Lung (tissue), 12 donors: ENCODE results near the gene PKP1. TPM values are rescaled to one million over a fixed set of nuclear protein-coding genes. Genes with fewer than 3 reads are reported as not detected.

Experiments used
- ATAC-seq: fragments of 200-7000 bp; cut with Tn5 transposase; one replicate; pipeline ENCODE4 v1.9.1; 2020; ENCODE audit warnings: moderate number of reproducible peaks; ENCODE audit not compliant: insufficient read depth, low FRiP score
- DNase-seq, 3 donors: peaks; one replicate each; pipeline ENCODE4 v3.0.0-alpha.2; 2013 to 2017
- H3K27ac ChIP-seq, 2 donors: one replicate each; pipeline ENCODE4 v1.5.1; 2013; ENCODE audit warnings: mild to moderate bottlenecking in 2 of 2, moderate library complexity in 2 of 2, control low read depth in 1 of 2, inconsistent platforms in 1 of 2, low read depth in 1 of 2, low read length in 1 of 2
- H3K27me3 ChIP-seq, 3 donors: one replicate each; pipeline ENCODE4 v1.5.1; 2013; ENCODE audit warnings: low read length in 2 of 3; ENCODE audit not compliant: control insufficient read depth in 3 of 3, insufficient read depth in 3 of 3
- H3K36me3 ChIP-seq, 4 donors: one replicate each; pipeline ENCODE4 v1.5.1; 2013; ENCODE audit warnings: low read length in 4 of 4, mild to moderate bottlenecking in 1 of 4, moderate library complexity in 1 of 4; ENCODE audit not compliant: control insufficient read depth in 4 of 4, insufficient read depth in 4 of 4
- H3K4me1 ChIP-seq, 5 donors: one replicate each; pipeline ENCODE4 v1.5.1; 2013; ENCODE audit warnings: low read length in 5 of 5, mild to moderate bottlenecking in 2 of 5, moderate library complexity in 1 of 5; ENCODE audit not compliant: control insufficient read depth in 5 of 5, insufficient read depth in 5 of 5
- H3K4me3 ChIP-seq: one replicate; pipeline ENCODE4 v1.5.1; 2013; ENCODE audit warnings: mild to moderate bottlenecking, control low read depth, moderate library complexity
- H3K9ac ChIP-seq, 2 donors: one replicate each; pipeline ENCODE4 v1.5.1; 2013; ENCODE audit warnings: low read length in 2 of 2, control low read depth in 1 of 2; ENCODE audit not compliant: insufficient read depth in 1 of 2
- H3K9me3 ChIP-seq, 4 donors: one replicate each; pipeline ENCODE4 v1.5.1; 2013; ENCODE audit warnings: low read length in 3 of 4, mild to moderate bottlenecking in 1 of 4, moderate library complexity in 1 of 4; ENCODE audit not compliant: control insufficient read depth in 4 of 4, insufficient read depth in 3 of 4
- CTCF ChIP-seq: IDR thresholded peaks from 2 replicates; pipeline ENCODE4 v1.5.1; 2012; ENCODE audit warnings: mild to moderate bottlenecking; ENCODE audit errors: control extremely low read depth, extremely low read depth
- WGBS, 2 donors: extraction: QIAGEN DNeasy Blood & Tissue Kit; methylation state at CpG; one replicate each; pipeline ENCODE4 v1.1.7; 2013; 5-methylcytosine and 5-hydroxymethylcytosine counted together
- polyA plus RNA-seq, 2 donors: library from polyadenylated mRNA; stranded (reverse); fragments of 200-250 nt; gene quantifications; one replicate each; pipeline ENCODE4 v1.2.1, GENCODE V29; 2013
- total RNA-seq, 2 donors: library from RNA; depleted of rRNA in 1 of 2; stranded (reverse); fragments of >200 nt in 1 of 2; gene quantifications; one replicate each; pipeline ENCODE4 v1.2.1, GENCODE V29; 2014 to 2021
- donor health status: control.
- donor health status: control.
- donor health status: Bipolar disorder and iron deficiency.
- donor health status: healthy.
- donor health status: DM: yes; HTN: yes; CAD: no.

Gene PKP1
- total and polyA plus RNA-seq, 4 donors, result 0.88 to 14.2 (median 3.1) TPM

- peaks cover 0 to 1% (median 0%) of the 10 kb centered on the region in 4 donors for H3K36me3 ChIP-seq
- H3K27me3 ChIP-seq, result no peaks in the 10 kb centered on the region
- TF ChIP-seq CTCF, result no peak
- H3K27ac ChIP-seq, result no peak overlapping the region
- no peak for ATAC-seq
- WGBS, 2 donors, result 90 to 94% methylated on average over 15 of the region's 15 CpGs
- H3K4me1 ChIP-seq, result peaks cover 0 to 3% (median 0%) of the 10 kb centered on the region in 5 donors
- no peak for DNase-seq
- no peak overlapping the region for H3K4me3 ChIP-seq
- no peak overlapping the region for H3K9ac ChIP-seq
- no peaks in the 10 kb centered on the region for H3K9me3 ChIP-seq
These were observed 38.6 kb downstream of the PKP1 start for GRCh38 chr1:201321826-201322390.

GRCh38 chr1:201322653-201323510 is 39.6 kb downstream of the PKP1 start:
- no peak for TF ChIP-seq CTCF
- ATAC-seq (no peak), DNase-seq (no peak)
- no peaks in the 10 kb centered on the region for H3K36me3 ChIP-seq
- no peak overlapping the region for H3K9ac ChIP-seq
- no peak overlapping the region for H3K4me3 ChIP-seq
- 88 to 91% methylated on average over 12 of the region's 12 CpGs for WGBS, 2 donors
- no peaks in the 10 kb centered on the region for H3K27me3 ChIP-seq
- H3K4me1 ChIP-seq, result peaks cover 0 to 3% (median 0%) of the 10 kb centered on the region in 5 donors
- H3K27ac ChIP-seq, result no peak overlapping the region
- peaks cover 0 to 4% (median 0%) of the 10 kb centered on the region in 4 donors for H3K9me3 ChIP-seq

- no peak for TF ChIP-seq CTCF
- H3K27ac ChIP-seq, result no peak overlapping the region
- H3K27me3 ChIP-seq, result no peaks in the 10 kb centered on the region
- peaks cover 0 to 4% (median 0%) of the 10 kb centered on the region in 4 donors for H3K9me3 ChIP-seq
- no peak for ATAC-seq
- DNase-seq, result no peak
- no peak overlapping the region for H3K9ac ChIP-seq
- H3K4me1 ChIP-seq, result peaks cover 0 to 9% (median 0%) of the 10 kb centered on the region in 5 donors
- H3K4me3 ChIP-seq, result no peak overlapping the region
- WGBS, 2 donors, result 94 to 95% methylated on average over 4 of the region's 4 CpGs
- no peaks in the 10 kb centered on the region for H3K36me3 ChIP-seq
These were observed 41.0 kb downstream of the PKP1 start for GRCh38 chr1:201324306-201324705.
